Measurements from ENCODE around the gene TXNDC11. TPM values are rescaled to one million over a fixed set of nuclear protein-coding genes. Genes with fewer than 3 reads are reported as not detected.

The TXNDC11 gene
- total RNA-seq, 2 experiments from 2014 or later, result 21.7 to 24.4 TPM

DNA sequence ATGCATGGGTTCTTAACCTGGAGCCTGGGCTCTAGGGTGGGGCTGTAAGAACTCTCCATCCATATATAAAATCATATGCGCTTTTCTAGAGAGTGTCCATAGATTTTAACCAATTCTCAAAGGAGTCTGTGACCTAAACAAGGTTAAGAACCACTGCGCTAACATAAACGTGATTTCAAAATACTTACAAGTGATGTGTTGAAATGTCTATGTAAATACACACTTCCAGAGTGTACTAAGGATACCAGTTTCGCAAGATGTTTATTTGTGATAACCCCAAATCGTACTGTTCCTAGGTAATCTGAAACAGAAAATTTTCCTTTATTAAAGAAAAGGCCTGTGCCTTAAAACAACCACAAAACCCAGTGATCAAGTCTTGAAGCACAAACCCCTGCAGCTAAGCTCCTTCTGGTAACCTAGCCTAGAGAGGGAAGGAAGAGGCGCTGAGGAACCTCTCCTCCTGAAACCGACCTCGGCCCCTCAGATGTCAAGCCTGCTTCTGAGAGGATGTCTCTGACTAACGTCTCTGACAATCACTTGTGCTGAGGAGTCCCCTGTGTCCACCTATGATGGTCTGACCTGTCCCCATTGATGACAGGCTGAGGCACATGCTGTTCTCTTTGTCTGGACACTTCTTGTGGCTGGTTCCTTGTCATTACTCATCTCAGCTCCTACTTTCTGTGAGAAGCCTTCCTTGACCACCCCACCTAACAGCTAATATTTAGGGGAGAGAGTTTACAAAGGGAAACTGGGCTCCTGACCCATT, 42.2 kb downstream of the TXNDC11 start:
- Mint-ChIP-seq H3K4me1 (ENCODE audit: low read depth) (peaks cover 34% of the 10 kb centered on the region), H3K27me3 (no peaks in the 10 kb centered on the region), H3K27ac (no peak overlapping the region), H3K9me3 (no peaks in the 10 kb centered on the region), H3K4me3 (no peak overlapping the region), H3K36me3 (ENCODE audit: low read depth) (peaks cover 38% of the 10 kb centered on the region)
- no peak for DNase-seq
- POLR2A ChIA-PET, result no interaction called here
- no peak for TF ChIP-seq CTCF (IDR thresholded peaks at IDR 0.05)
- no peak for ATAC-seq
- CTCF ChIA-PET, result interaction anchor here (0.8 to 4.2 kb wide), 2 partner anchors 11 to 14 kb away, joined by 3 to 16 read pairs; no protein-coding TSS in a partner anchor
- intact Hi-C loops (cut with micrococcal nuclease), result no loop called here

DNA sequence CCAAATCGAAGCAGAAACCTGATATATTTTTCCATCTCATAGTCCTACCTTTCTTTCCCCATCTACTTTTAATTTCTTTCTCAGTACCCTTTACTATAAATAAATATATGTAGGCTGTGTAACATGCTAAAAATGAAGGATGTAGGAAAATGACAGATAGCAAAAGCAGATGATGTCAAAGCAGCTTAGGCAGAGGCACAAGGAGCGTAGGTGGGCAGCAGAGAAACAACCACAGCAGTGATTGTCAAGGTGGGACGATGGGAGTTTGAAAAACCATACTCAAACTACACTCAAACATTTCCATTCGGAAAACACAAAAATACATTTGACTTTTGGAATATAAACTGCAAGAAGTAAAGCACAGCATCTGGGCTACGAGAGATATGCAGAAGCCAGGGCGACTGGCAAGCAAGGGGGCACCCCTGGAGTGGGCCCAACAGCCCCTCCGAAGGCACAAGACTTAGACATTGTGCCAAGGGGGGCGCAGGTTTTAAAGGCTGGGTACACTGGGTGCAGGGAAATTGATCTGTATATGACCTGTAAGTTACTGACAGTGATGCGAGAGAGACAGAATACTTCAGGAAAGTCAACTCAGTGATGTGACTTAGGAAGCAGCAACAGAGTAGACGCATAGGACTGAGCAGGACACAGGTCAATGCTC, 43.3 kb downstream of the TXNDC11 start:
- no peaks in the 10 kb centered on the region for H3K27me3 Mint-ChIP-seq
- H3K27ac Mint-ChIP-seq, result no peak overlapping the region
- DNase-seq (no peak), ATAC-seq (no peak)
- no peak for TF ChIP-seq CTCF (IDR thresholded peaks at IDR 0.05)
- peaks cover 34% of the 10 kb centered on the region for H3K4me1 Mint-ChIP-seq (ENCODE audit: low read depth)
- H3K9me3 Mint-ChIP-seq, result no peaks in the 10 kb centered on the region
- intact Hi-C loops (cut with micrococcal nuclease), result no loop called here
- H3K4me3 Mint-ChIP-seq, result no peak overlapping the region
- ChIA-PET CTCF (interaction anchor here (4.2 kb wide), 1 partner anchor 15 kb away, joined by 16 read pairs; no protein-coding TSS in a partner anchor), POLR2A (no interaction called here)
- H3K36me3 Mint-ChIP-seq (ENCODE audit: low read depth), result peaks cover 43% of the 10 kb centered on the region

- ATAC-seq (peak; percentile 91), DNase-seq (peak; percentile 64)
- H3K27me3 Mint-ChIP-seq, result no peaks in the 10 kb centered on the region
- H3K36me3 Mint-ChIP-seq (ENCODE audit: low read depth), result peaks cover 43% of the 10 kb centered on the region
- H3K27ac Mint-ChIP-seq, result peak overlapping the region; percentile 35
- peaks cover 34% of the 10 kb centered on the region for H3K4me1 Mint-ChIP-seq (ENCODE audit: low read depth)
- H3K4me3 Mint-ChIP-seq, result no peak overlapping the region
- POLR2A ChIA-PET, result interaction anchor here (0.9 to 1.1 kb wide), 2 partner anchors 9 to 13 kb away, joined by 3 to 5 read pairs; no protein-coding TSS in a partner anchor
- intact Hi-C loops (cut with micrococcal nuclease), result no loop called here
- no peaks in the 10 kb centered on the region for H3K9me3 Mint-ChIP-seq
- CTCF ChIA-PET, result interaction anchor here (0.7 to 2.3 kb wide), 11 partner anchors 9 to 291 kb away, joined by 3 to 11 read pairs (median 4); no protein-coding TSS in a partner anchor
- TF ChIP-seq CTCF (IDR thresholded peaks at IDR 0.05), result peak; percentile 20
These were observed 44.4 kb downstream of the TXNDC11 start for GRCh38 chr16:11698271-11698689.

GRCh38 chr16:11697319-11697718, 45.3 kb downstream of the TXNDC11 start:
- DNase-seq (no peak), ATAC-seq (no peak)
- Mint-ChIP-seq H3K4me3 (no peak overlapping the region), H3K9me3 (no peaks in the 10 kb centered on the region), H3K27ac (no peak overlapping the region), H3K4me1 (ENCODE audit: low read depth) (peaks cover 34% of the 10 kb centered on the region), H3K36me3 (ENCODE audit: low read depth) (peaks cover 43% of the 10 kb centered on the region), H3K27me3 (no peaks in the 10 kb centered on the region)
- intact Hi-C loops (cut with micrococcal nuclease), result no loop called here
- no peak for TF ChIP-seq CTCF (IDR thresholded peaks at IDR 0.05)
- POLR2A ChIA-PET, result interaction anchor here (0.5 to 1.1 kb wide), 3 partner anchors 9 to 261 kb away, joined by 3 to 5 read pairs (median 3); no protein-coding TSS in a partner anchor
- CTCF ChIA-PET, result interaction anchor here (1.0 to 2.3 kb wide), 6 partner anchors 8 to 165 kb away, joined by 3 to 11 read pairs (median 8); no protein-coding TSS in a partner anchor
